ENCODE data around the gene HPS6.

HPS6 gene

DNA sequence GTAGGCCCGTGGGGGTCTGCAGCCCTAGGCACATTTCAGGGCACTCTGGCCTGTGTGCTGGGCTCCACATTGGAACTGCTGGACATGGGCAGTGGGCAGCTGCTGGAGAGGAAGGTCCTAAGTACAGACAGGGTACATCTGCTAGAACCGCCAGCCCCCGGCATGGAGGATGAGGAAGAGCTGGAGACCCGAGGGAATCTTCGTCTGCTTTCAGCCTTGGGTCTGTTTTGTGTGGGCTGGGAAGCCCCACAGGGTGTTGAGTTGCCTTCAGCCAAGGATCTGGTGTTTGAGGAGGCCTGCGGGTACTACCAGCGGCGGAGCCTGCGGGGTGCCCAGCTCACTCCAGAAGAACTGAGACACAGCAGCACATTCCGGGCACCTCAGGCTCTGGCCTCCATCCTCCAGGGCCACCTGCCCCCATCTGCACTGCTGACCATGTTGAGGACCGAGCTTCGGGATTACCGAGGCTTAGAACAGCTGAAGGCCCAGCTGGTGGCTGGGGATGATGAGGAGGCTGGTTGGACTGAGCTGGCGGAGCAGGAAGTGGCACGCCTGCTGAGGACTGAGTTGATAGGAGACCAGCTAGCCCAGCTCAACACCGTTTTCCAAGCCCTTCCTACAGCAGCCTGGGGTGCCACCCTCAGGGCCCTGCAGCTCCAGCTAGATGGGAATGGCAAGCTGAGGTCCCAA lies 1.4 kb downstream of the HPS6 start:
- TF ChIP-seq, protein P1, sequence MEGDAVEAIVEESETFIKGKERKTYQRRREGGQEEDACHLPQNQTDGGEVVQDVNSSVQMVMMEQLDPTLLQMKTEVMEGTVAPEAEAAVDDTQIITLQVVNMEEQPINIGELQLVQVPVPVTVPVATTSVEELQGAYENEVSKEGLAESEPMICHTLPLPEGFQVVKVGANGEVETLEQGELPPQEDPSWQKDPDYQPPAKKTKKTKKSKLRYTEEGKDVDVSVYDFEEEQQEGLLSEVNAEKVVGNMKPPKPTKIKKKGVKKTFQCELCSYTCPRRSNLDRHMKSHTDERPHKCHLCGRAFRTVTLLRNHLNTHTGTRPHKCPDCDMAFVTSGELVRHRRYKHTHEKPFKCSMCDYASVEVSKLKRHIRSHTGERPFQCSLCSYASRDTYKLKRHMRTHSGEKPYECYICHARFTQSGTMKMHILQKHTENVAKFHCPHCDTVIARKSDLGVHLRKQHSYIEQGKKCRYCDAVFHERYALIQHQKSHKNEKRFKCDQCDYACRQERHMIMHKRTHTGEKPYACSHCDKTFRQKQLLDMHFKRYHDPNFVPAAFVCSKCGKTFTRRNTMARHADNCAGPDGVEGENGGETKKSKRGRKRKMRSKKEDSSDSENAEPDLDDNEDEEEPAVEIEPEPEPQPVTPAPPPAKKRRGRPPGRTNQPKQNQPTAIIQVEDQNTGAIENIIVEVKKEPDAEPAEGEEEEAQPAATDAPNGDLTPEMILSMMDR (IDR thresholded peaks at IDR 0.05; ENCODE audit: low read depth, low read length, missing control alignments): no peak
- DNase-seq: no peak
- peaks cover 2% of the 10 kb centered on the region for H3K36me3 ChIP-seq (replicated peaks)
- H3K27ac ChIP-seq: no peak overlapping the region
- no peaks in the 10 kb centered on the region for H3K27me3 ChIP-seq (replicated peaks)
- in situ Hi-C loops (cut with HindIII; ENCODE audit: low pct_ligation_motif_present, low sequenced_read_pairs): no loop called here
- peak overlapping the region; percentile 71 for H3K4me3 ChIP-seq (ENCODE audit: low read depth, low read length)

GRCh38 chr10:102067091-102067916 lies 2.2 kb downstream of the HPS6 start:
- no peaks in the 10 kb centered on the region for H3K27me3 ChIP-seq (replicated peaks)
- in situ Hi-C loops (cut with HindIII; ENCODE audit: low pct_ligation_motif_present, low sequenced_read_pairs): no loop called here
- peaks cover 2% of the 10 kb centered on the region for H3K36me3 ChIP-seq (replicated peaks)
- H3K27ac ChIP-seq: no peak overlapping the region
- H3K4me3 ChIP-seq (ENCODE audit: low read depth, low read length): no peak overlapping the region
- no peak for DNase-seq
- TF ChIP-seq, protein P1 (IDR thresholded peaks at IDR 0.05; ENCODE audit: low read depth, low read length, missing control alignments): no peak

- H3K4me3 ChIP-seq (ENCODE audit: low read depth, low read length): no peak overlapping the region
- H3K27ac ChIP-seq: no peak overlapping the region
- H3K27me3 ChIP-seq (replicated peaks): no peaks in the 10 kb centered on the region
- no peak for DNase-seq
- H3K36me3 ChIP-seq (replicated peaks): peaks cover 2% of the 10 kb centered on the region
- TF ChIP-seq, protein P1 (IDR thresholded peaks at IDR 0.05; ENCODE audit: low read depth, low read length, missing control alignments): no peak
- in situ Hi-C loops (cut with HindIII; ENCODE audit: low pct_ligation_motif_present, low sequenced_read_pairs): no loop called here
Observed at GRCh38 chr10:102068216-102068615, 3.1 kb downstream of the HPS6 start.

DNA sequence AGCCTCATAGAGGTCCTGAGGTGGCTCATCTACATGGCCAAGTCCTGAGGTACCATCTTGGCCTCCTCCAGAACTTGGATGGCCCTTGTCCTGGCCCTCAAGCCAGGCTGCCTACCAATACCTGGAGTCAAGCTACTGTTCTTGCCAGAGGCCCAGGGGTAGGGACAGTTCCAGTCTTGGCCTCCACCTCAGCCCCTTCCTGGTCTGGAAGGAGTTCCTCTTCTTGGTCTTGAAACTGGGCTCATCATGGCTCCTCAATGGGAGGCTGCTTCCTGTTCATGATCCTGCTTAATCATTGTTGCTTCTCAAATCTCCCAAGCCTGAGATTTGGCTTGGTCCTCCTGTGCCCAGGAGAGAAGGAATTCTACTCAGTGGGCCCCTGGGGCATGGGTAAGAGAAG lies 3.9 kb downstream of the HPS6 start:
- no peak for DNase-seq
- Histone ChIP-seq H3K27ac (no peak overlapping the region), H3K36me3 (replicated peaks) (peaks cover 2% of the 10 kb centered on the region), H3K4me3 (ENCODE audit: low read depth, low read length) (no peak overlapping the region), H3K27me3 (replicated peaks) (no peaks in the 10 kb centered on the region)
- in situ Hi-C loops (cut with HindIII; ENCODE audit: low pct_ligation_motif_present, low sequenced_read_pairs): no loop called here
- TF ChIP-seq, protein P1 (IDR thresholded peaks at IDR 0.05; ENCODE audit: low read depth, low read length, missing control alignments): no peak

DNA sequence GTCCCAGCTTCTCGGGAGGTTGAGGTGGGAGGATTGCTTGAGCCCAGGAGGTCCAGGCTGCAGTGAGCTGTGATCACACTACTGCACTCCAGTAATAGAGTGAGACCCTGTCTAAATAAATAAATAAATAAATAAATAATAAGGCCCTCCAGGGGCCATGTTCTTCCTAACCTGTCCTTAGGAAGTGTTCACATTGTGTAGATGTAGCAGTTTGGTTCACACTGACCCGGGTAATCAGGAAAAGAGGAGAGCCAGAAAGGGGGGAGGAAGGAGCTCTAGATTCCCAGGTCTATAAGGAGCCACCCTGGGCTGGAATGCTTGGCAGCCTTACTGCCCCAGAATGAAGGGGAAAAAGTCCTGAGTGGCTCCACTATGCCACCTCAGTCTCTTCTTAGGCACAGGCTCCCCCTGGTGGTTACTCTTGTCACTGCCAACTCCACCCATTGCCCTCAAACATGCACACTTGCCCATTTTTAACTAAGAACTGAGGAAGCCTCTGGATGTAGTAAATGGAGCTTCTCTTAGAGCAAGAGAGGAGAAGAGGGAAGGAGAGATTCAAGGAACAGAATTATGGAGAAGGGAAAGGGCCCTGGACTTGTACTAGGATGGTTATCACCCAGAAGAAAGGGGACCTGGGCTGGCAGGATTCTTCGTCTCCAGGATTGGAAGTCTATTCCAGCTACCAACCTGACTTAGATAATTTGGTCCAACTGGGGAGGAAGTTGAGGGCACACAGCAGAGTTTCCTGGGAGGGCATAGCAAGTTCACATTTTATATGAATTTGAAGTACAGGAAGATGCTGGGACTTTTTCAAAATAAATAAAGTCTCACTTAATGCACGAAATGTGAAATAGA lies 7.8 kb downstream of the HPS6 start:
- H3K27ac ChIP-seq: no peak overlapping the region
- DNase-seq: peak; percentile 77
- TF ChIP-seq, protein P1 (IDR thresholded peaks at IDR 0.05; ENCODE audit: low read depth, low read length, missing control alignments): peak; percentile 97
- H3K36me3 ChIP-seq (replicated peaks): peaks cover under 1% of the 10 kb centered on the region
- no peak overlapping the region for H3K4me3 ChIP-seq (ENCODE audit: low read depth, low read length)
- in situ Hi-C loops (cut with HindIII; ENCODE audit: low pct_ligation_motif_present, low sequenced_read_pairs): no loop called here
- H3K27me3 ChIP-seq (replicated peaks): no peaks in the 10 kb centered on the region

Data from brain microvascular endothelial cell (primary cell).